ENCODE results near the gene SHC3.

SHC3 gene

GRCh38 chr9:89154651-89155336 is 23.8 kb downstream of the SHC3 start:
- no peak overlapping the region for H3K4me3 ChIP-seq (ENCODE audit: low read depth, low read length)

GRCh38 chr9:89154218-89154617 is 24.4 kb downstream of the SHC3 start:
- no peak overlapping the region for H3K4me3 ChIP-seq (ENCODE audit: low read depth, low read length)
- no peak for TF ChIP-seq CTCF (IDR thresholded peaks at IDR 0.05; ENCODE audit: borderline replicate concordance, insufficient read depth, low read depth, low read length)

More at GRCh38 chr9:89154651-89155336, 23.8 kb downstream of the SHC3 start:
- no peak for TF ChIP-seq CTCF (IDR thresholded peaks at IDR 0.05; ENCODE audit: borderline replicate concordance, insufficient read depth, low read depth, low read length)

GRCh38 chr9:89153232-89154017 is 25.2 kb downstream of the SHC3 start:
- no peak overlapping the region for H3K4me3 ChIP-seq (ENCODE audit: low read depth, low read length)
- no peak for TF ChIP-seq CTCF (IDR thresholded peaks at IDR 0.05; ENCODE audit: borderline replicate concordance, insufficient read depth, low read depth, low read length)

GRCh38 chr9:89149726-89150125 is 28.9 kb downstream of the SHC3 start:
- TF ChIP-seq CTCF (IDR thresholded peaks at IDR 0.05; ENCODE audit: borderline replicate concordance, insufficient read depth, low read depth, low read length): no peak
- H3K4me3 ChIP-seq (ENCODE audit: low read depth, low read length): no peak overlapping the region

- no peak for TF ChIP-seq CTCF (IDR thresholded peaks at IDR 0.05; ENCODE audit: borderline replicate concordance, insufficient read depth, low read depth, low read length)
- H3K4me3 ChIP-seq (ENCODE audit: low read depth, low read length): no peak overlapping the region
Measured at GRCh38 chr9:89145097-89145496, 33.5 kb downstream of the SHC3 start.

GRCh38 chr9:89144238-89144637 is 34.4 kb downstream of the SHC3 start:
- TF ChIP-seq CTCF (IDR thresholded peaks at IDR 0.05; ENCODE audit: borderline replicate concordance, insufficient read depth, low read depth, low read length): no peak
- no peak overlapping the region for H3K4me3 ChIP-seq (ENCODE audit: low read depth, low read length)

- H3K4me3 ChIP-seq (ENCODE audit: low read depth, low read length): no peak overlapping the region
- no peak for TF ChIP-seq CTCF (IDR thresholded peaks at IDR 0.05; ENCODE audit: borderline replicate concordance, insufficient read depth, low read depth, low read length)
Measured at GRCh38 chr9:89143266-89143665, 35.4 kb downstream of the SHC3 start.
